Measurements from ENCODE around the gene ETV5.

GRCh38 chr3:186138272-186138981 is 29.5 kb upstream of the ETV5 start:
- TF ChIP-seq CTCF (IDR thresholded peaks at IDR 0.05) (no peak), POLR2A (IDR thresholded peaks at IDR 0.05) (no peak)

Data from transverse colon (tissue), 3 donors.